ENCODE results near the gene CAPRIN1. TPM values are rescaled to one million over a fixed set of nuclear protein-coding genes. Genes with fewer than 3 reads are reported as not detected.

Gene CAPRIN1
- polyA plus RNA-seq, 1 donor (not counting 4 experiments of a cell fraction or from before 2014, with no cell fraction given): 207 TPM

GRCh38 chr11:34146411-34146810 is 94.9 kb downstream of the CAPRIN1 start:
- Histone ChIP-seq H2AFZ (ENCODE audit: control insufficient read depth, low read length) (no peak overlapping the region), H3K4me1 (ENCODE audit: control insufficient read depth, extremely low read depth, insufficient read depth, low read length) (no peaks in the 10 kb centered on the region), H3K79me2 (ENCODE audit: control insufficient read depth, insufficient read depth, low read length) (no peaks in the 10 kb centered on the region), H3K27me3 (ENCODE audit: control insufficient read depth, extremely low read depth, insufficient read depth, low read length) (no peaks in the 10 kb centered on the region), H3K9ac (ENCODE audit: control insufficient read depth, extremely low read depth, insufficient read depth, low read length) (no peak overlapping the region), H4K20me1 (ENCODE audit: control insufficient read depth, extremely low read depth, insufficient read depth, low read length) (no peaks in the 10 kb centered on the region), H3K4me3 (ENCODE audit: control insufficient read depth in 2 of 3, extremely low read depth in 1 of 3, insufficient read depth in 2 of 3, low read depth in 1 of 3, low read length in 3 of 3) (no peak overlapping the region), H3K9me3 (ENCODE audit: control insufficient read depth, low read depth, low read length) (no peaks in the 10 kb centered on the region), H3K4me2 (ENCODE audit: control insufficient read depth, extremely low read depth, insufficient read depth, low read depth, low read length) (no peak overlapping the region), H3K9me1 (ENCODE audit: control insufficient read depth, extremely low read depth, insufficient read depth, low read length) (no peaks in the 10 kb centered on the region), H3K27ac (ENCODE audit: control insufficient read depth, insufficient read depth, low read length) (no peak overlapping the region), H3K36me3 (ENCODE audit: control insufficient read depth in 2 of 2, extremely low read depth in 1 of 2, insufficient read depth in 2 of 2, low read length in 2 of 2) (peaks cover 48 to 66% of the 10 kb centered on the region in 2 experiments)
- FAIRE-seq (no peak), DNase-seq (ENCODE audit: low read depth, low spot score) (no peak)
- TF ChIP-seq CTCF (optimal IDR thresholded peaks at IDR 0.05 in 1 of 3, IDR thresholded peaks at IDR 0.05 in 1 of 3, conservative IDR thresholded peaks at IDR 0.05 in 1 of 3; ENCODE audit: extremely low read depth in 1 of 3, insufficient read depth in 2 of 3, low read length in 3 of 3) (no peak), EZH2 (IDR thresholded peaks at IDR 0.05; ENCODE audit: low read length) (no peak)
- dilution Hi-C loops (cut with MboI; ENCODE audit: extremely low pct_ligation_motif_present, low sequenced_read_pairs): no loop called here

GRCh38 chr11:34146866-34147265 is 95.3 kb downstream of the CAPRIN1 start:
- Histone ChIP-seq H3K36me3 (ENCODE audit: control insufficient read depth in 2 of 2, extremely low read depth in 1 of 2, insufficient read depth in 2 of 2, low read length in 2 of 2) (peaks cover 45 to 61% of the 10 kb centered on the region in 2 experiments), H4K20me1 (ENCODE audit: control insufficient read depth, extremely low read depth, insufficient read depth, low read length) (no peaks in the 10 kb centered on the region), H3K9ac (ENCODE audit: control insufficient read depth, extremely low read depth, insufficient read depth, low read length) (no peak overlapping the region), H3K4me1 (ENCODE audit: control insufficient read depth, extremely low read depth, insufficient read depth, low read length) (no peaks in the 10 kb centered on the region), H3K4me2 (ENCODE audit: control insufficient read depth, extremely low read depth, insufficient read depth, low read depth, low read length) (no peak overlapping the region), H3K4me3 (ENCODE audit: control insufficient read depth in 2 of 3, extremely low read depth in 1 of 3, insufficient read depth in 2 of 3, low read depth in 1 of 3, low read length in 3 of 3) (no peak overlapping the region), H3K27me3 (ENCODE audit: control insufficient read depth, extremely low read depth, insufficient read depth, low read length) (no peaks in the 10 kb centered on the region), H3K79me2 (ENCODE audit: control insufficient read depth, insufficient read depth, low read length) (no peaks in the 10 kb centered on the region), H3K9me3 (ENCODE audit: control insufficient read depth, low read depth, low read length) (no peaks in the 10 kb centered on the region), H2AFZ (ENCODE audit: control insufficient read depth, low read length) (no peak overlapping the region), H3K9me1 (ENCODE audit: control insufficient read depth, extremely low read depth, insufficient read depth, low read length) (no peaks in the 10 kb centered on the region), H3K27ac (ENCODE audit: control insufficient read depth, insufficient read depth, low read length) (no peak overlapping the region)
- dilution Hi-C loops (cut with MboI; ENCODE audit: extremely low pct_ligation_motif_present, low sequenced_read_pairs): no loop called here
- no peak for DNase-seq (ENCODE audit: low read depth, low spot score)
- no peak for FAIRE-seq
- TF ChIP-seq EZH2 (IDR thresholded peaks at IDR 0.05; ENCODE audit: low read length) (no peak), CTCF (optimal IDR thresholded peaks at IDR 0.05 in 1 of 3, IDR thresholded peaks at IDR 0.05 in 1 of 3, conservative IDR thresholded peaks at IDR 0.05 in 1 of 3; ENCODE audit: extremely low read depth in 1 of 3, insufficient read depth in 2 of 3, low read length in 3 of 3) (no peak)
